ENCODE data around the gene PHF2.
"Not testable (repeated sequence)": the region's sequence is repeated elsewhere in the genome, so short reads cannot be mapped to it uniquely, and the experiment has no call there.

Gene PHF2

DNA sequence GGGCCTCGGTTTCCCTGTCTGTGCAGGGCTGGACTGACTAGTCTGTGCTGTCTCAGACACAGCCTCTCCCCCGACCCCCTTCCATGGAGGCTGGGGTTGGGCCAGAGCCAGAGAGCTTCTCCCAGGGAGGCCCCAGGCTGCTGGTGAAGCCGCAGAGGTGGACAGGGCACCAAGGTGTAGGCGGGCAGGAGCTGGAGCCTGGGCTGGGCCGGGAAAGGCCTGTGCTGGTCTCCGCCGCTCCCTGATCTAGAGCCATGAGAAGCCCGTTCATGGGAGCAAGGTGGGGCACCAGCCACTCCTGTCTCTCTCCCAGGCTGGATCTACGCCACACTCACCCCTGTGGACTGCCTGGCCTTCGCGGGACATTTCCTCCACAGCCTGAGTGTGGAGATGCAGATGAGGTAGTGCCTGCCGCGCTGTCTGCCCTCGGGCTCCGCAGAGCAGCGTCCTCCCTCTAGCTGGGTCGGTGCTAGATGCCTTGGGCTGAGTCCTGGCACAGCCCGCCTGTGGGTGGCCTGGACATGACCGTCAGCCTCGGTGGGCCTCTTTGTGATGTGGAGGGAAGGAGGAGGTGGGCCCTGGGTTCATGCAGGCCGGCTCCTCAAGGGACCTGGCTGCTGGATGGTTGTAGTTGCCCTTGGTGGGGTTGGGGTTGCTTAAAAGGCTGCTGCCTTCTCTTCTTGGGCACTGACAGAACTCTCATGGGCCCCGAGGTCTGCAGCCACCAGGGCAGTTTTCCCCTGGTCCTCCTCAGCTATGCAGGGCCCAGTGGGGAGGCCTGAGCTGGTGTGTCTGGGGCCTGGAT lies 79.4 kb downstream of the PHF2 start:
- no peak for DNase-seq

DNA sequence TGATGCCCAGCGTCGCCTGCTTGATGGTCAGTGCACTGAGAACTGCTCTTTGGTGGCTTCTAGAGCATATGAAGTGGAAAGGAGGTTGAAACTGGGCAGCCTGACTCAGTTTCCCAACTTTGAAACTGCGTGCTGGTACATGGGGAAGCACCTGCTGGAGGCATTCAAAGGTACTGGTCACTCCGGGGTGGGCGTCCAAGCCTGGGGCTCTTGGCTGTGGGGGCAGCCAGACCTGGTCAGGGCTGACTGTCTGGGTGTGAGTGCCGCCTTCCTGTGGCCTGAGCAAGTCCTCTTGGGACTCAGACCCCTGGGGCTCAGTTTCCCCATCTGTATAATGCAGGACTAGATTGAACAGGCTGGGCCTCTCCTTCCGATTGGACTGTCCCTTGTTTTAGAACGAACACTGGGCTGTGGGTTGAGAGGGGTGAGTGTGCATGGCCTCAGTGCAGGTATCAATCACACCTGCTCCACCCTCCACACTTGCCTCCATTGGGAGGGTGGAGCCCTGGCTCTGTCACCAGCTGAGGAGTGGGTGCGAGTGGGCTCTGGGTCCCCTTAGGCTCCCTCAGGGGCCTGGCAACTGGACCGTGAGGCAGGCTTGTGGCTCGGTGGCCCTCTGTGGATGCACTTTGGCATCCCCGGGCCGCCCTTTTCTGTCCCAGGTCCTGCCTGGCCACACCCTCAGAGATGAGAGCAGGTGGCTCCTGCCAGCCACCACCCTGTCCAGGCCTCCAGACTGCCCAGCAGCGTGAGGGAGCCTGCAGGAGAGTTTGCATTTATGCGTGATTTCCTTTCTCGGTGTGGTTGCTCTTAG lies 80.2 kb downstream of the PHF2 start:
- DNase-seq = no peak

DNA sequence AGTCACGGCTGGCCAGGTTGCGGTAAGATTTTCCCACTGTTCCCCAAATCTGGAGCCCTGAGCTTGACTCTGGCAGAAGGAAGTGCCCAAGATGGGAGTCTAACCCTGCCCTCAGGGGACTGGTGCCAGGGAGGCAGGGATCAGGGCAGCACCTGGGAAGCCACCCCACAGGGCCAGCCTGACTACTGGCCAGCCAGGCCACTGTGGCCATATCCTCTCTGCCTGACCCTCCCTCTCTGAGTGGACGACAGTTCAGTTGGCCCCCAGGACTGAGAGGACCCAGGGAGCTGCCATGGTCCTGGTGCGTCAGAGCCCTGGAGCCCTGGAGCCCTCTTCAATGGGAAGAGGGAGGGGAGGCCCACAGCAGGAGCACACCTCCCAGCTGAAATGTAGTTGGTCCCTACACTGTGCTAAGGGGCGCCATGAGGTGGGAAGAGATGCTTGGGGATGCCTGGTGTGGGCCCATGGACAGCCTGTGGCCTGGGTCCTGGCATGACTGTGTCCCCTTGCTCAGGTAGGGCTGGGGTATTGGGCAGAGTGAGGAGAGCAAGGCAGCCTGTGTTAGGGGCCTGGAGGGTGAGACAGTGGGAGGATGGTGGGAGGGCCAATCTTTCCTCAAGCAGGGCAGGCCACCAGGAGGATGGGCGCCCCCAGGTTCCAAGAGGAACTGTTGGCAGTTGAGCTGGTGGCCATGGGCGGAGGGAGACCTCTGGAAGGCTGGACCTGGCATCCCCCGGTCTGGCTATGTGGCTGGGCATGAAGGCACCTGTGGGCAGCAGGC lies 81.1 kb downstream of the PHF2 start:
- no peak for DNase-seq

DNA sequence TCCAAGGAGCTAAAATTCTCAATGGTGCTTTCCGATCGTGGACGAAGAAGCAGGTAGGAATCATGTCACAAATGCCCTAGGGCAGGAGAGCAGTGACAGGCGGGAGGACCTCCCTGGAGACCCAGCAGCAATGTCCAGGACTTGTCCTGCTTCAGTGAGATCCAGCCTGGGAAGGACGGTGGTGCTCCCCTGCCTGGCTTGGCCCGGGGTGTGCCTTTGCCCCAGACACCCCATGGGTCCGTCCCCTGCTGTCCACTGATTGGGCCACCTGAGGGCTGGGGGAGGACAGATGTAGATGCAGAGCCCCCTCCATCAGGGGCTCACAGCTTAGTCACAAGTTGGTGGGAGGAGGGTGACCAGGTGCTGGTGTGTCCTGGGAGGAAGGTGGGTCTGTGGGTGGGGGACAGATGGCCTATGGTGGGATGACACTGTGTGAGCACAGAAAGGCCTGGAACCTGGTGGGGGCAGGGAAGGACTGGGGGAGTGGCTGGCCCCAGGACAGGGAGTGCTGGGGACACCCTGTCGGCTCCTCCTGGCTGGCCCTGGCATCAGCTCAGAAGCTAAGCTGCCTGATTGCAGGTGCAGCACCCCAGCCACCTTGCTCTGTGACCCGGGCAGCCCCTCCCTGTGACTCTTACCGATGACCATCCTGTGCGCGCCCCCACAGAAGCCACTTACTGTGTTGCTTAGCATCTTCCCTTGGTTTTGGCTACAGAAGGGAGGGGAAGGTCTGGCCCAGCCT lies 82.0 kb downstream of the PHF2 start:
- no peak for DNase-seq

DNA sequence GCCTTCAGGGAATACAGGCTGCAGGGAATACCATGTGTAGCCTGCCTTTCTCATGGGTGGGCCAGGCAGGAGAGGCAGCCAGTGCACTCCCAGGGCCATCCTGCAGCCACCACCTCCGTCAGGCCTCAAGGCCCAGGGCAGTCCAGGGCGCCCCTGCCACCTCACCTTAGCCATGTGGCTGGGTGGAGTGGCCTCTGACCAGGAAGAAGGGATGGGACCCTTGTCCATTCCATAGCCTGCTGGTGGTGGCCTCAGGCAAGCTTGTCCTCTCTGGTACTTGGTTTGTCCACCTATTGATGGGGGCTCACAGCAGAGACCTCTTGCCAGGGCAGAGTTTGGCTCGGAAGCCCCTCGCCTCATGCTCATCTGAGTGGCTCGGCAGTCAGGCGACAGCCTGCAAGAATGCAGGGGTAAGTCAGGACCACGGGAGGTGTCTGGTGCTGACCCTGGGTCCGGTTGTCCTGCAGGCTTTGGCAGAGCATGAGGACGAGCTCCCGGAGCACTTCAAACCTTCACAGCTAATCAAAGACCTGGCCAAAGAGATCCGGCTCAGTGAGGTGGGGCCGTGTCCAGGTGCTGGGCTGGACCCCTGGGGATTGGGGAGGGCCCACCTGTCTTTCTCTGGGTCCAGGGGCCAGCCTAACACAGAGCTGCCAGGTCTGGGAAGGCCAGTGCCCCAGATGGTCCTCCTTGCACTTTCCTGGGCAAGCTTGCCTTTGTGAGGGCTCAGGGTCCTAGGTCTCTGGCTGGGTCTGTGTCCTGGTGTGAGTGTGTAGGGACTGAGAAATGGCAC lies 82.9 kb downstream of the PHF2 start:
- no peak for DNase-seq

DNA sequence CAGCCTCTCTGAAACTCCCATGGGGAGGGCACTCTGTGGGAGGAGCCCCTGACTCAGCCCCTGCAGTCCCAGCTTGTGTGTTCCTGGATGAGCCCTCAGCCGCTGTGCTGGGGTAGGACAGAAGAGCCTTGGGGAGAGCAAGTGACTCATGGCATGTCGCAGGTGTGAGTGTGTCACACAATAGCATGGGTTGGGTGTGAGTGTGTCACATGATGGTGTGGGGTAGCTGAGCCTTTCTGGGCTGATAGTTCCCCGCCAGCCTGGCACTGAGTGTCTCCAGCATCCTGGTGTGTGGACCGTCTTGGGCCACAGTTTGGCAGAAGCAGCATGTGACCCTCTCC lies 83.4 kb downstream of the PHF2 start:
- DNase-seq = no peak

DNA sequence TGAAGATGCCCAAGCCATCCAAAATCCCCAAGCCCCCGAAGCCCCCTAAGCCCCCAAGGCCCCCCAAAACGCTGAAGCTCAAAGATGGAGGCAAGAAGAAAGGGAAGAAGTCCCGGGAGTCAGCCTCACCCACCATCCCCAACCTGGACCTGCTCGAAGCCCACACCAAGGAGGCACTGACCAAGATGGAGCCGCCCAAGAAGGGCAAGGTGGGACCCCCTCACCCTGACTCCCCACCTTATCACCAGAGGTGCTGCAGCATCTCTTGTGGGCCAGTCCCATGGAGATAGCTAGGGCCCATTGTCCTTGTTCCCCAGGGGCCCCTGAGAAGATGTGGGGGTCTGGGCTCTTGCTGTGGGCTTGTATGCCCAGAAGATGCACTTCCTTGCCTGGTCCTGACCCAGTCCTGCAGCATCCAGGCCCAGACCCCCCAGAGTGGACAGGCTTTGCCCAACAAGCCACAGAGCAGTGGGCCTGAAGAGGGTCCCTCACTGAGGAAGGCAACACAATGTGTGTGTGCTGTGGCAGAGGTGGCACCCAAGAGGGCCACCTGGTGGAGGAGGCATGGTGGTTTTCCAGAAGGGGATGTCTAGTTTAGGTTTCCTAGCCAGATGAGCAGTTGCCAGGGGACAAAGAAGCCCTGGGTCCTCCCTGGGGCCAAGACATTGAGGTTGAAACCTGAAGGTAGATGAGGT lies 84.1 kb downstream of the PHF2 start:
- no peak for DNase-seq

DNA sequence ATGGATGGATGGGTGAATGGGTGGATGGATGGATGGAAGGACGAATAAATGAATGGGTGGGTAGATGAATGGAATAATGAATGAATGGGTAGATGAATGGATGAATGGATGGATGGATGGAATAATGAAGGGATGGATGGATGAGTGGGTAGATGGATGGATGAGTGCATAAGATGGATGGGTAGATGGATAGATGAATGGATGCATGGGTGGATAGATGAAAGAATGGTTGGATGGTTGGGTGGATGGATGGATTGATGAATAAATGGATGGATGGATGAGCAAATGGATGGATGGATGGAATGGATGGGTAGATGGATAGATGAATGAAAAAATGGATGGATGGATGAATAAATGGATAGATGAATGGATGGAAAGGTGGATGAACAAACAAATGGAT lies 85.2 kb downstream of the PHF2 start:
- no peak for DNase-seq

DNA sequence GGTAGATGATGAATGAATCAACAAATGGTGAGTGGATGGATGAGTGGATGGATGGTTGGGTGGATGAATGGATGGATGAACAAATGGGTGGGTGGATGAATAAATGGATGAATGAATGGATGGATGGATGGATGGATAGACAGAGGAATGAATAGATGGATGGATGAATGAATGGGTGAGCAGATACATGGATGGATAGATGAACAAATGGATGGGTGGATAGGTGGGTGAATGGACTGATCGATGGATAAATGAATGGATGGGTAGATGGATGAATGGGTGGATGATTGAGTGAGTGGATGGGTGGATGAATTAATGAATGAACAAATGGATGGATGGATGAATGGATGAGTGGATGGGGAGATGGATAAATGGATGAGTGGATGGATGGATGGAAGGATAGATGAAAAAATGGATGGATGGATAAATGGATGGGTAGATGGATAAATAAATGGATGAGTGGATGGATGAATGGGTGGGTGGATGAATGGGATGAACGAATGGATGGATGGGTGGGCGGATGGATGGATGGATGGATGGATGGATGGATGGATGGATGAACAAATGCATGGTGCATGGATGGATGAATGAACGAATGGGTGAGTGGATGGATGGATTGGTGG lies 85.7 kb downstream of the PHF2 start:
- no peak for DNase-seq

DNA sequence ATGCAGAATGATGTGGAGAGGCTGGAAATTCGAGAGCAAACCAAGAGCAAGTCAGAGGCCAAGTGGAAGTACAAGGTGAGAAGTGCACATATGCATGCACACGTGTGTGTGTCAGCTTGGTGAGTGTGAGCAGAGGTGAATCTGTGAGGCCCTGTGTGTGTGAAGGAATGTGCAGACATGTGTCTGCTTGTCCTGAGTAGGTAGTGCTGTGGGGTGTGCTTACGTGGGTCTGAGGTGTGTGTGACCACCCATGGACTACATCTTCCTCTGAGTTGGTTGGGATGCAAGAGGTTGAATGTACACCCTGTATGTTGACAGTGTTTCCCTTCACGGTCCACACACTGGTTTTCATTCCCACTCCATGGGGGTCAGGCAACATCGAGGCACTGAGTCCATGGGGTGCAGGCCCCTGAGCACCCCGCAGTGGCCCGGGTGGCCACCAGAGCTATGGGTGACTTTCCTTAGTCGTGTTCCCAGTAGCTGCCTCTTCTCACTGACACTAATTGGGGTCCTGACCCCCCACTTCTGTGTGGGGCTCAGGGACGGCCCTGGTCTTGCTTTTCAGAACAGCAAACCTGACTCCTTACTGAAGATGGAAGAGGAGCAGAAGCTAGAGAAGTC lies 86.7 kb downstream of the PHF2 start:
- no peak for DNase-seq

DNA sequence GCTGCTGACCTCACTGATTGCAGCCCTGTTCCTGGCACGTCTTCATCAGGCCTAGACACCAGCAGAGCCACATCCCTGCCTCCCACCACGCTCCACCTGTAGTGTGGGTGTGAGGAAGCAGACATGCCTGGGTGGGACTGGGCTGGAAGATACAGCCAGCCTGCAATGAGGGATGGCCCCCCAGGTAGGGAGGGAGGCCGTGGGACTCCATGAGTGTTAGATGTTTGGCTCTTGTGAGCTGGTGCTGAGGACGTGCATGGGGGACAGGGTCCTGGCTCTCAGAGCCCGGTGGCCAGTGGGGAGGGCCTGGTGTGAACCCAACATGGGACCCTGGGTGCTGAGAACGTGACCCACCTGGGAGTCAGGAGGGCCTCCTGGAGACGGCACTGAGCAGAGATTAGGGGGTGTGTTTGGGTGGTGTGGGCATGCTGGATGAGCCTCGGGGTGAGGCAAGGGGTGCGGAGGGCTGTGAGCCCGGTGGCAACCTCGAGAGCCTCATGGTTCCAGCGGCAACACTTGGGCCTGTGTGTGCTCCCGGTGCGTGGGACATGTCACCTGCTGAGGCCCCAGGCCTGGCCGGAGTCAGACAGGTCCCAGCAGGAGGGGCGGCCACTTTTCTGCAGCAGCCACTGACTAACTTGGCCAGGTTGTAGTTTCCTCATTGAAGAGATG lies 87.6 kb downstream of the PHF2 start:
- no peak for DNase-seq

DNA sequence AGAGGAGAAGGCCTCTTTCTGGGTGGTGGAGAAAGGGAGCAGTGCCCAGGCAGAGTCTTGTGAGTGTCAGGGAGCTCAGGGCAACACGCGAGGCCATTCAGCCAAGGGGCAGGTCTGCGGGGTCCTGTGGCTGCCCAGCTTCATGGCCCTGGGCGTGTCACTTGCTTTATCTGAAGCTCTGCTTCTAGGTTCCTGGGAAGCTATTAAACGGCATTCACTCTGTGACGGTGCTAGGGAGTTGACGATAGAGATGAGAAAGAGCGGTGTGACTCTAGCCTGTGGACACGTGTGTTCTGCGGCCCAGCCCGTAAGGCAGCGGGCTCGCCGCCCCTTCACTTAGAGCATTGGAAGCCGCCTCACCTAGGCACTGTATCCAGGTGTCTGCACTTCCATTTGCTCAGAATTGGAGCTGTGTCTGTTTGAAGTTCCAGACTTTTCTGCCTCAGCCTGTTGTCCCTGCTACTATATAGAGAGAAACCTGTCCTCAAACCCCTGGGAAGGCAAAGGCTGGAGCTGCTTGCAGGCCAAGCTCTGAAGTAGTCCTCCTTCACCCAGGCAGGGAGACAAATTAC lies 88.3 kb downstream of the PHF2 start:
- DNase-seq = no peak

DNA sequence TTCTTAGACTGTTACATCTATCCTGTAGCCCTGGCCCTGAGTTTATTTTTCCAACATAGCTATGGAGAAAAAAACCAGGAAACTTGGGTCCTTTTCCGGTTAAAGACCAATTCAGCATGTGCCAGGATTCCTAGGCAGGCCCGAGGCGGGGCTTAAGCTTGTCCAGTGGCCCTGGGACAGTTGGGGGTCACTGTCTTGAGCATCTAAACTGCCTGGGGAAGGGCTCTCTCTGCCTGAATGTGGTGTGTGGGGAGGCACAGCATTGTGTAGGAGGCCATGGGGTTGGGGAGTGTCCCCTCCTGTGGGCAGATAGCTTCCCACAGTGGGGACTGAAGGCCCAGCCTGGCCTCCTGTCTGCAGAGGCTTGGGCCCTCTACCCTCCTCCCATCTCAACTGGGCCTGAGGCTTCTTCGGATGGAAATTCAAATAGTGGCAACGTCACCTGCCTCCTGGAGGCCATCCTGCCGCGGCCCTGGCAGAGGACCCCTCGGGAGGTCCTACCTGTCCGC lies 88.8 kb downstream of the PHF2 start:
- DNase-seq = no peak

DNA sequence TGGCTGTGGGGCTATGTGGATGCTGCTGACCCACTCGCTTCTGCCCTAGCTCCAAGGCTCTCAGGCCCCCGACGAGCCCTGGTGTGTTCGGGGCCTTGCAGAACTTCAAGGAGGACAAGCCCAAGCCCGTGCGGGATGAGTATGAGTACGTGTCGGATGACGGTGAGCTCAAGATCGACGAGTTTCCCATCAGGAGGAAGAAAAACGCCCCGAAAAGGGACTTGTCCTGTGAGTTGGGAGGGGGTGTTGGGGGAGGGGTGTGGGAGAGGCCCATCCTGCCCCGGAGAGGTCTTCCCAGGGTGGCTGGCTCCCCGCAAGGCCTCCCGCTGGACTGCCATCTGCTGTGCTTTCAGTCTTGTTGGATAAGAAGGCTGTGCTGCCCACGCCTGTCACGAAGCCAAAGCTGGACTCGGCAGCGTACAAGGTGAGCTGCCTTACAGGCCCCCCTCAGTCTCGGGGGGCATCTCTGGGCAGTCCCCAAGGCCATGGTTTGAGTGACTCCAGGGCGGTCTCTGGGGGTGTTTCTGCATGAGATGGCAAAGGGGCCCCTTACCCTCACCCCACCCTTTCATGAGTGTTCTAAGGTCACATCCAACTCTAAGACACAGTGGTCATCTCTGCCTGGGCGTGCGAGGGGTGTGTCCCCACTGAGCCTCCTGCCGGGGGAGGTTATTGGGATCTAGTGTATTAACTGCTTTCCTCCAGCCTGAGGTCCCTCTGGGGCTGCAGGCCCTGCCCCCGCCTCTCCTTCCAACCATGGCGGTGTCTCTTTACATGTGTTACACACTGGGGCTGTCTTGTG lies 89.5 kb downstream of the PHF2 start:
- no peak for DNase-seq

DNA sequence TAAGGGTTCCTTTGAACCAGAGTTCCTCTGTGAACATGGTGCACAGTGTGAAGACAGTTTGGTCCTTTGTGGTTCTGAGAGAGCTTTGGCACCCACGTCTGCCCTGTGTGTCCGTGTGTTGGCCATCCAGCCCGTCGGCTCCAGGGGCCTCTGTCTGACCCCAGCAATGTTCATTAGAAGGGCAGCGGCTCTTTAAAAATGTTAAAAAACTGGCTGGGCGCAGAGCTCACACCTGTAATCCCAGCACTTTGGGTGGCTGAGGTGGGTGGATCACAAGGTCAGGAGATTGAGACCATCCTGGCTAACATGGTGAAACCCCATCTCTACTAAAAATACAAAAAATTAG lies 90.0 kb downstream of the PHF2 start:
- DNase-seq = not testable (repeated sequence)

DNA sequence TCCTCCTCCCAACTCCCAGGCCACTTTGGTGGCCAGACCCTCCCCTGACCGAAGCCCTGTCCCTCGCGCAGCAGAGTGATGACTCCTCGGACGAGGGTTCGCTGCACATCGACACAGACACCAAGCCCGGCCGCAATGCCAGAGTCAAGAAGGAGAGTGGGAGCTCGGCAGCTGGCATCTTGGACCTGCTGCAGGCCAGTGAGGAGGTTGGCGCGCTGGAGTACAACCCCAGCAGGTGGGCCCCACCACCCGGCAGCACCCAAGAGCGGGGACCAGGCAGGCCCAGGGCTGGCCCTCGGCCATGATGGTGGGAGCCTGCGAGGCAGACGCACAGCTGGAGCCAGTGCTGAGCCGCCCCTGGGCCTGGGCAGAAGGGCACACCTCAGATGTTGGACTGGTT lies 90.6 kb downstream of the PHF2 start:
- DNase-seq = no peak

DNA sequence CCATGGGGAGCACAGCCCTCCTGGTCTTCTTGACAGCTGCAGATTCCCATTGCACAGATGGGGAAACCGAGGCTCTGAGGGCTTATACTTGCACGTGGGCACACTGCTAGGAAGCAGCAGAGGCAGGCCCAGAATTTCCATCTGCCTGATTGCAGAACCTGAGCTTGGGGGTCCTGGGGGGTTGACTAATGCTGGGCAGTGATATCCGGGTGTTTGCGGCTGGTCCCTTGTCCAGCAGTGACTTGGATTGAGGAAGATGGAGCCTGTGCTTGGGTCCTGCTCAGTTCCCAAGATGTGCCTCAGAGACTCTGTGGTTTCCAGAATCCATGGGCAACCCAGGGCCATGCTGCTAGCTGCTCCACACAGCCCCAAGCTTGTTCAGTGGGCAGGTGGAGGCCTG lies 91.2 kb downstream of the PHF2 start:
- no peak for DNase-seq

DNA sequence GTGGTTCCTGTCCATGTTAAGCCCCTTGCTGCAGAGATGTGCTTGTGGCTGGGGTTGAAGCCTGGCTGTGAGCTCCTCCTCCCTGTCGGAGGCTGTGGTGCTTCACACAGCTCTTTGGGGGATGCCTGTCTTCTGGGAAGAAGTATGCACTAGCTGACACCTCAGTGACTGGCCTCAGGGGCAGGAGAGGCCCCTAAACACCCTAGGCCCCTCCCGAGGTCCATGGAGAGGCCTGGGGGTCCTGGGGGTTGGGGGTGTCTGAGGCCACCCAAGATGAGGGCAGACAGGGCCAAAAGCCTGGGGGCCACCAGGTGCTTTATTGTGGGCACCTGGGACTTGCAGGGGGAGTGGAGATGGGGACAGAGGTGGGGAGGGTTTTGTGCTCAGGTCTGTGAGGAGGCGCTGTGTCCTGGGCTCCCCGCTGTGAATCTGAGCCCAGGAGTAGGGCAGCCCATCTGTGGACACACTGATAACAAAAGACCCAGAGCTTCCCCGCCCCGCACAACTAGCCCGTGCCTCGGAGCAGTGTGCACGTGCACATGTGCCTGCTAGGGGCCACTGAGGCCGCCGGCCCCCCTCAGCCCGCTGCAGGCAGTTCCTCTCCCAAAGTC lies 92.0 kb downstream of the PHF2 start:
- no peak for DNase-seq

Data from activated CD4-positive, alpha-beta T cell treated with anti-CD3 and anti-CD28 coated beads for 48 hours (primary cell).